Lung (tissue), 12 donors: Measurements from ENCODE around the gene NKAP. TPM values are rescaled to one million over a fixed set of nuclear protein-coding genes. Genes with fewer than 3 reads are reported as not detected.
"Not testable (repeated sequence)": the region's sequence is repeated elsewhere in the genome, so short reads cannot be mapped to it uniquely, and the experiment has no call there.

Experiments used
- ATAC-seq: fragments of 200-7000 bp; cut with Tn5 transposase; one replicate; pipeline ENCODE4 v1.9.1; 2020; ENCODE audit warnings: moderate number of reproducible peaks; ENCODE audit not compliant: insufficient read depth, low FRiP score
- DNase-seq, 3 donors: peaks; one replicate each; pipeline ENCODE4 v3.0.0-alpha.2; 2013 to 2017
- H3K27ac ChIP-seq, 2 donors: one replicate each; pipeline ENCODE4 v1.5.1; 2013; ENCODE audit warnings: mild to moderate bottlenecking in 2 of 2, moderate library complexity in 2 of 2, control low read depth in 1 of 2, inconsistent platforms in 1 of 2, low read depth in 1 of 2, low read length in 1 of 2
- H3K27me3 ChIP-seq, 3 donors: one replicate each; pipeline ENCODE4 v1.5.1; 2013; ENCODE audit warnings: low read length in 2 of 3; ENCODE audit not compliant: control insufficient read depth in 3 of 3, insufficient read depth in 3 of 3
- H3K36me3 ChIP-seq, 4 donors: one replicate each; pipeline ENCODE4 v1.5.1; 2013; ENCODE audit warnings: low read length in 4 of 4, mild to moderate bottlenecking in 1 of 4, moderate library complexity in 1 of 4; ENCODE audit not compliant: control insufficient read depth in 4 of 4, insufficient read depth in 4 of 4
- H3K4me1 ChIP-seq, 5 donors: one replicate each; pipeline ENCODE4 v1.5.1; 2013; ENCODE audit warnings: low read length in 5 of 5, mild to moderate bottlenecking in 2 of 5, moderate library complexity in 1 of 5; ENCODE audit not compliant: control insufficient read depth in 5 of 5, insufficient read depth in 5 of 5
- H3K4me3 ChIP-seq: one replicate; pipeline ENCODE4 v1.5.1; 2013; ENCODE audit warnings: mild to moderate bottlenecking, control low read depth, moderate library complexity
- H3K9ac ChIP-seq, 2 donors: one replicate each; pipeline ENCODE4 v1.5.1; 2013; ENCODE audit warnings: low read length in 2 of 2, control low read depth in 1 of 2; ENCODE audit not compliant: insufficient read depth in 1 of 2
- H3K9me3 ChIP-seq, 4 donors: one replicate each; pipeline ENCODE4 v1.5.1; 2013; ENCODE audit warnings: low read length in 3 of 4, mild to moderate bottlenecking in 1 of 4, moderate library complexity in 1 of 4; ENCODE audit not compliant: control insufficient read depth in 4 of 4, insufficient read depth in 3 of 4
- CTCF ChIP-seq: IDR thresholded peaks from 2 replicates; pipeline ENCODE4 v1.5.1; 2012; ENCODE audit warnings: mild to moderate bottlenecking; ENCODE audit errors: control extremely low read depth, extremely low read depth
- WGBS, 2 donors: extraction: QIAGEN DNeasy Blood & Tissue Kit; methylation state at CpG; one replicate each; pipeline ENCODE4 v1.1.7; 2013; 5-methylcytosine and 5-hydroxymethylcytosine counted together
- polyA plus RNA-seq, 2 donors: library from polyadenylated mRNA; stranded (reverse); fragments of 200-250 nt; gene quantifications; one replicate each; pipeline ENCODE4 v1.2.1, GENCODE V29; 2013
- total RNA-seq, 2 donors: library from RNA; depleted of rRNA in 1 of 2; stranded (reverse); fragments of >200 nt in 1 of 2; gene quantifications; one replicate each; pipeline ENCODE4 v1.2.1, GENCODE V29; 2014 to 2021
- donor health status: control.
- donor health status: control.
- donor health status: Bipolar disorder and iron deficiency.
- donor health status: healthy.
- donor health status: DM: yes; HTN: yes; CAD: no.

The NKAP gene
- total and polyA plus RNA-seq, 4 donors = 4.7 to 9.8 (median 8.4) TPM

- Histone ChIP-seq H3K4me3 (peak overlapping the region; percentile 73), H3K27me3 (no peaks in the 10 kb centered on the region), H3K27ac (peak overlapping the region in 1 of 2 donors; percentile 88), H3K9me3 (no peaks in the 10 kb centered on the region), H3K9ac (peak overlapping the region; percentile 52 to 78), H3K36me3 (no peaks in the 10 kb centered on the region), H3K4me1 (peaks cover 0 to 7% (median 0%) of the 10 kb centered on the region in 5 donors)
- TF ChIP-seq CTCF = no peak
- 55 to 60% methylated on average over 13 of the region's 13 CpGs for WGBS, 2 donors
- ATAC-seq (no peak), DNase-seq (no peak)
Observed at GRCh38 chrX:119942173-119942819, 1.3 kb downstream of the NKAP start.

GRCh38 chrX:119941336-119941735 lies 2.2 kb downstream of the NKAP start:
- Histone ChIP-seq H3K4me3 (no peak overlapping the region), H3K36me3 (no peaks in the 10 kb centered on the region), H3K27me3 (no peaks in the 10 kb centered on the region), H3K27ac (no peak overlapping the region), H3K4me1 (peaks cover 0 to 7% (median 0%) of the 10 kb centered on the region in 5 donors), H3K9ac (no peak overlapping the region), H3K9me3 (no peaks in the 10 kb centered on the region)
- ATAC-seq (no peak), DNase-seq (no peak)
- no peak for TF ChIP-seq CTCF

GRCh38 chrX:119935215-119935874 lies 8.2 kb downstream of the NKAP start:
- Histone ChIP-seq H3K9me3 (no peaks in the 10 kb centered on the region), H3K4me1 (no peaks in the 10 kb centered on the region), H3K4me3 (no peak overlapping the region), H3K36me3 (peaks cover 0 to 15% (median 9%) of the 10 kb centered on the region in 4 donors), H3K9ac (no peak overlapping the region), H3K27ac (no peak overlapping the region), H3K27me3 (no peaks in the 10 kb centered on the region)
- ATAC-seq (no peak), DNase-seq (no peak)
- 91 to 98% methylated on average over 3 of the region's 3 CpGs for WGBS, 2 donors
- TF ChIP-seq CTCF = no peak

- H3K4me3 ChIP-seq, H3K9ac ChIP-seq, ATAC-seq, H3K9me3 ChIP-seq, H3K27me3 ChIP-seq, H3K4me1 ChIP-seq, DNase-seq, H3K27ac ChIP-seq, H3K36me3 ChIP-seq: not testable (repeated sequence)
- 95 to 96% methylated on average over 5 to 7 of the region's 7 CpGs for WGBS, 2 donors
Observed at GRCh38 chrX:119922391-119922790, 21.2 kb downstream of the NKAP start.
